Ishikawa (cell line): ENCODE data around the gene SBF1.

Experiments used
- CEBPB ChIP-seq: IDR thresholded peaks from 2 replicates; pipeline ENCODE4 v1.6.1; 2012
- CREB1 ChIP-seq: IDR thresholded peaks from 2 replicates; pipeline ENCODE4 v1.6.1; 2012; ENCODE audit warnings: low read depth
- EGR1 ChIP-seq: IDR thresholded peaks from 2 replicates; pipeline ENCODE4 v1.6.1; 2012
- EP300 ChIP-seq: IDR thresholded peaks from 2 replicates; pipeline ENCODE4 v1.6.1; 2012; ENCODE audit warnings: borderline replicate concordance
- FOXM1 ChIP-seq: IDR thresholded peaks from 2 replicates; pipeline ENCODE4 v1.6.1; 2012; ENCODE audit warnings: low read depth, borderline replicate concordance
- NFIC ChIP-seq: IDR thresholded peaks from 2 replicates; pipeline ENCODE4 v1.6.1; 2012
- RAD21 ChIP-seq: IDR thresholded peaks from 2 replicates; pipeline ENCODE4 v1.6.1; 2012; ENCODE audit warnings: low read depth
- TAF1 ChIP-seq: IDR thresholded peaks from 2 replicates; pipeline ENCODE4 v1.6.1; 2012; ENCODE audit warnings: low read depth, mild to moderate bottlenecking
- TCF12 ChIP-seq: IDR thresholded peaks from 2 replicates; pipeline ENCODE4 v1.6.1; 2012; ENCODE audit warnings: low read depth
- TEAD4 ChIP-seq: IDR thresholded peaks from 2 replicates; pipeline ENCODE4 v1.6.1; 2012
- YY1 ChIP-seq: IDR thresholded peaks from 2 replicates; pipeline ENCODE4 v1.6.1; 2012; ENCODE audit warnings: low read depth
- ZBTB7A ChIP-seq: IDR thresholded peaks from 2 replicates; pipeline ENCODE4 v1.6.1; 2012; ENCODE audit warnings: low read depth
- TF ChIP-seq, protein P1 (sequence below): IDR thresholded peaks from 2 replicates; pipeline ENCODE4 v1.6.1; 2012
- TF ChIP-seq, protein P2 (sequence below): IDR thresholded peaks from 2 replicates; pipeline ENCODE4 v1.6.1; 2012; ENCODE audit warnings: low read depth, mild to moderate bottlenecking
- TF ChIP-seq, protein P3 (sequence below): IDR thresholded peaks from 2 replicates; pipeline ENCODE4 v1.6.1; 2012

SBF1 gene, protein sequence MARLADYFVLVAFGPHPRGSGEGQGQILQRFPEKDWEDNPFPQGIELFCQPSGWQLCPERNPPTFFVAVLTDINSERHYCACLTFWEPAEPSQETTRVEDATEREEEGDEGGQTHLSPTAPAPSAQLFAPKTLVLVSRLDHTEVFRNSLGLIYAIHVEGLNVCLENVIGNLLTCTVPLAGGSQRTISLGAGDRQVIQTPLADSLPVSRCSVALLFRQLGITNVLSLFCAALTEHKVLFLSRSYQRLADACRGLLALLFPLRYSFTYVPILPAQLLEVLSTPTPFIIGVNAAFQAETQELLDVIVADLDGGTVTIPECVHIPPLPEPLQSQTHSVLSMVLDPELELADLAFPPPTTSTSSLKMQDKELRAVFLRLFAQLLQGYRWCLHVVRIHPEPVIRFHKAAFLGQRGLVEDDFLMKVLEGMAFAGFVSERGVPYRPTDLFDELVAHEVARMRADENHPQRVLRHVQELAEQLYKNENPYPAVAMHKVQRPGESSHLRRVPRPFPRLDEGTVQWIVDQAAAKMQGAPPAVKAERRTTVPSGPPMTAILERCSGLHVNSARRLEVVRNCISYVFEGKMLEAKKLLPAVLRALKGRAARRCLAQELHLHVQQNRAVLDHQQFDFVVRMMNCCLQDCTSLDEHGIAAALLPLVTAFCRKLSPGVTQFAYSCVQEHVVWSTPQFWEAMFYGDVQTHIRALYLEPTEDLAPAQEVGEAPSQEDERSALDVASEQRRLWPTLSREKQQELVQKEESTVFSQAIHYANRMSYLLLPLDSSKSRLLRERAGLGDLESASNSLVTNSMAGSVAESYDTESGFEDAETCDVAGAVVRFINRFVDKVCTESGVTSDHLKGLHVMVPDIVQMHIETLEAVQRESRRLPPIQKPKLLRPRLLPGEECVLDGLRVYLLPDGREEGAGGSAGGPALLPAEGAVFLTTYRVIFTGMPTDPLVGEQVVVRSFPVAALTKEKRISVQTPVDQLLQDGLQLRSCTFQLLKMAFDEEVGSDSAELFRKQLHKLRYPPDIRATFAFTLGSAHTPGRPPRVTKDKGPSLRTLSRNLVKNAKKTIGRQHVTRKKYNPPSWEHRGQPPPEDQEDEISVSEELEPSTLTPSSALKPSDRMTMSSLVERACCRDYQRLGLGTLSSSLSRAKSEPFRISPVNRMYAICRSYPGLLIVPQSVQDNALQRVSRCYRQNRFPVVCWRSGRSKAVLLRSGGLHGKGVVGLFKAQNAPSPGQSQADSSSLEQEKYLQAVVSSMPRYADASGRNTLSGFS (N-terminal part only)

DNA sequence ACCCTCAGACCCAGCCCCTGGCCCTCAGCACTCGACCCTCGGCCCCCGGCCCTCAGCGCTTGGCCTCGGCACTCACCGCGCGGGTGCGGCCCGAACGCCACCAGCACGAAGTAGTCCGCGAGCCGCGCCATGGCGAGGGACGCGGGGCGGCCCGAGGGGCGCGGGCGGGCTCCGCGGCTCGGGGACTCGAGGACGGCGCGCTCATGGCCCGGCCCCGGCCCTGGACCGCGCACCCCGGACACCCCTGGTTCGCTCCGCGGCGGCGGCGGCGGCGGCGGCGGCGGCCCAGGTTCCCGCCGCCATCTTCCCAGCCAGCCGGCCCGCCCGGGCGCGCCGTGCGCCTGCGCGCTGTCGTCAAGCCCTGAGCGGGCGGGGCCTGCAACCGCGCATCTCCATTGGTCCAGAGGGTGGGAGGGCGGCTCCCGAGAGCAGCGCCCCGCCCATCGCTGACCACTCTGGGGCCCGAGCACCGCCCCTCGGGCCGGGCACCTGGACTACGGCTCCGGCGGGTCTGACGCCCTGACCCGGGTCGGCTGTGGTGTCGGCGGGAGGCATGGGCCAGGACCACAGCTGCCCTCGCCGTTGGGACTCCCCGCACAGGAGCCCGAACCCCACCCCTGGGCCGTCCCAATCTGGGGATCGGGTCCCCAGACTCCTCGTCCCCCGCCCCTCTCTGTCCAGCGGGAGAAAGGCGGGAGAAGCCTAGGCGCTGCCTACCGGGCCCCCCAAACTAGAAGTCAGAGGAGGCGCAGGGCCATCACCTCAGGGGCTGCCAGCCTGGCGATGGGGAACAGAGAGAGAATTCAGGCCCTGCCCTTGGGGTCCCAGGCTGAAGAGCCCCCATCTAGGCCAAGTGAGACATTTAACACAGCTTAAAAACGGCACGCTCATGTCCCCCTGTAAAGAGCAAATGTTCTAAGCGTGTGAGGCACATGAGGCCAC, at the start of gene SBF1:
Gene SBF1, minus strand, starts transcription at position 326 of the 942 bp plus-strand sequence. Its CDS starts 195 bp downstream, at position 131.
- TF ChIP-seq, protein P1, sequence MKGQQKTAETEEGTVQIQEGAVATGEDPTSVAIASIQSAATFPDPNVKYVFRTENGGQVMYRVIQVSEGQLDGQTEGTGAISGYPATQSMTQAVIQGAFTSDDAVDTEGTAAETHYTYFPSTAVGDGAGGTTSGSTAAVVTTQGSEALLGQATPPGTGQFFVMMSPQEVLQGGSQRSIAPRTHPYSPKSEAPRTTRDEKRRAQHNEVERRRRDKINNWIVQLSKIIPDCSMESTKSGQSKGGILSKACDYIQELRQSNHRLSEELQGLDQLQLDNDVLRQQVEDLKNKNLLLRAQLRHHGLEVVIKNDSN, result no peak
- TF ChIP-seq TAF1 (peak; percentile 54; the same call in 1 of the 2 replicates), TEAD4 (no peak), TCF12 (no peak), EP300 (no peak), EGR1 (no peak), ZBTB7A (peak; percentile 59; the same call in 1 of the 2 replicates), YY1 (peak; percentile 82), CEBPB (no peak), CREB1 (no peak)
- TF ChIP-seq, protein P2, sequence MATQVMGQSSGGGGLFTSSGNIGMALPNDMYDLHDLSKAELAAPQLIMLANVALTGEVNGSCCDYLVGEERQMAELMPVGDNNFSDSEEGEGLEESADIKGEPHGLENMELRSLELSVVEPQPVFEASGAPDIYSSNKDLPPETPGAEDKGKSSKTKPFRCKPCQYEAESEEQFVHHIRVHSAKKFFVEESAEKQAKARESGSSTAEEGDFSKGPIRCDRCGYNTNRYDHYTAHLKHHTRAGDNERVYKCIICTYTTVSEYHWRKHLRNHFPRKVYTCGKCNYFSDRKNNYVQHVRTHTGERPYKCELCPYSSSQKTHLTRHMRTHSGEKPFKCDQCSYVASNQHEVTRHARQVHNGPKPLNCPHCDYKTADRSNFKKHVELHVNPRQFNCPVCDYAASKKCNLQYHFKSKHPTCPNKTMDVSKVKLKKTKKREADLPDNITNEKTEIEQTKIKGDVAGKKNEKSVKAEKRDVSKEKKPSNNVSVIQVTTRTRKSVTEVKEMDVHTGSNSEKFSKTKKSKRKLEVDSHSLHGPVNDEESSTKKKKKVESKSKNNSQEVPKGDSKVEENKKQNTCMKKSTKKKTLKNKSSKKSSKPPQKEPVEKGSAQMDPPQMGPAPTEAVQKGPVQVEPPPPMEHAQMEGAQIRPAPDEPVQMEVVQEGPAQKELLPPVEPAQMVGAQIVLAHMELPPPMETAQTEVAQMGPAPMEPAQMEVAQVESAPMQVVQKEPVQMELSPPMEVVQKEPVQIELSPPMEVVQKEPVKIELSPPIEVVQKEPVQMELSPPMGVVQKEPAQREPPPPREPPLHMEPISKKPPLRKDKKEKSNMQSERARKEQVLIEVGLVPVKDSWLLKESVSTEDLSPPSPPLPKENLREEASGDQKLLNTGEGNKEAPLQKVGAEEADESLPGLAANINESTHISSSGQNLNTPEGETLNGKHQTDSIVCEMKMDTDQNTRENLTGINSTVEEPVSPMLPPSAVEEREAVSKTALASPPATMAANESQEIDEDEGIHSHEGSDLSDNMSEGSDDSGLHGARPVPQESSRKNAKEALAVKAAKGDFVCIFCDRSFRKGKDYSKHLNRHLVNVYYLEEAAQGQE, result no peak

DNA sequence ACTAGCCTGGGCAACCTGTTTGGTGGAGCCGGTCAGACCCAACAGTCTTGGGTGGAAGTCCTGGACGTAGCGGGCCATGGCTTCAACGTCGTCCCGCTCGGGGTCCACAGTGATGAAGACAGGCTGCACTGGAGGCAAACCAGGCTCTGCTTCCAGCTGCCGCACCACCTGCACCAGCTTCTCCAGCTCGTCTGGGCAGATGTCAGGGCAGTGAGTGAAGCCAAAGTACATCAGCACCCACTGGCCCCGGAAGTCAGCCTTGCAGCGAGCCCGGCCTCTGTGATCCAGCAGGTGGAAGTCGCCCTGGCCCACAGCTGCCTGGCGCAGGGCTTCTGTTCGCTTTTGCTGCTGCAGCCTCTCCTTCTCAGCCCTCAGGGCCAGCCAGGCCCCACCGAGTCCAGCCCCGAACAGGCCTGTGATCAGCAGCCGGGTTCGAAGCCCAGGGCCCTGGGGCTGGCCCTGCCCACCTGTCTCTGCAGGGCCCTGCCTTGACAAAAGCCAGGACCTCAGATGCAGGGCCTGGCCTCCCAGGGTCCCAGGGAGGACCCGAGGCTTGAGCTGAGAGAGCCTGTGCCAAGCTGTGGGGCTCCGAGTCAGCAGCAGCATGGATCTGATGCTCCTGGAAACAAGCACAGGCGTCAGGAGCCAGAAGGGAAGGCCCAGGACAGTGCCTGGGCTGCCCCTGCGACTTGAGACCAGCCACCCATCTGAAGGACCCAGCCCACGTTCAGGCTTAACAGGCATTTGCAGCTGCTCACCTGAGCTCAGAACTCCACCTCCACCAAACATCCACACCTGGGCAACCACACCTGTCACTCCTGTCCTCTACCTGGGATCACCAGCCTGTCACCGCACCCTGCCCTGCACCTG, 49.2 kb upstream of the SBF1 start:
- TF ChIP-seq CREB1, result no peak
- TF ChIP-seq, protein P2, result no peak
- TF ChIP-seq TEAD4, result no peak
- no peak for TF ChIP-seq NFIC

DNA sequence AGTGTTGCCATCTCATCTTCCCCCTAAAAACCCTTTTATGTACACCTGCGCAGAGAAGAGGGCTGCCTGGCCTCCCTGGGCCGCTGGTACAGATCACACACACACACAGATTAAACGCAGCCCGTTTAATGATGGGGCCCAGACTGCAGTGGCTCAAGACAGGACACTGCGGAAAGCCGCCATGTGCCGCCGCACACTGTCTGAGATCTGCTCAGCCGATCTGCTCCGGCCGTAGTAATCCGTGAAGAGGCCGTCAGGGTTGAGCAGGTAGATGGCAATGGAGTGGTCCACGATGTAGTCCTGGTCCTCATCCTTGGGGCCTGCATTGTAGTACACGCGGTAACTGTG, 48.6 kb upstream of the SBF1 start:
- no peak for TF ChIP-seq ZBTB7A
- TF ChIP-seq YY1, result no peak
- TF ChIP-seq, protein P2, result no peak
- TF ChIP-seq NFIC, result no peak
- TF ChIP-seq RAD21, result no peak
- no peak for TF ChIP-seq TAF1
- TF ChIP-seq, protein P3, sequence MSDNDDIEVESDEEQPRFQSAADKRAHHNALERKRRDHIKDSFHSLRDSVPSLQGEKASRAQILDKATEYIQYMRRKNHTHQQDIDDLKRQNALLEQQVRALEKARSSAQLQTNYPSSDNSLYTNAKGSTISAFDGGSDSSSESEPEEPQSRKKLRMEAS, result no peak
- TF ChIP-seq TCF12, result no peak
- no peak for TF ChIP-seq CREB1
- no peak for TF ChIP-seq EGR1
- TF ChIP-seq TEAD4, result no peak
- TF ChIP-seq CEBPB, result no peak
- TF ChIP-seq FOXM1, result no peak
